Measurements from ENCODE around the gene TAMALIN. TPM values are rescaled to one million over a fixed set of nuclear protein-coding genes. Genes with fewer than 3 reads are reported as not detected.

TAMALIN gene
- total RNA-seq, 1 donor from 2014 or later: 5.1 TPM

DNA sequence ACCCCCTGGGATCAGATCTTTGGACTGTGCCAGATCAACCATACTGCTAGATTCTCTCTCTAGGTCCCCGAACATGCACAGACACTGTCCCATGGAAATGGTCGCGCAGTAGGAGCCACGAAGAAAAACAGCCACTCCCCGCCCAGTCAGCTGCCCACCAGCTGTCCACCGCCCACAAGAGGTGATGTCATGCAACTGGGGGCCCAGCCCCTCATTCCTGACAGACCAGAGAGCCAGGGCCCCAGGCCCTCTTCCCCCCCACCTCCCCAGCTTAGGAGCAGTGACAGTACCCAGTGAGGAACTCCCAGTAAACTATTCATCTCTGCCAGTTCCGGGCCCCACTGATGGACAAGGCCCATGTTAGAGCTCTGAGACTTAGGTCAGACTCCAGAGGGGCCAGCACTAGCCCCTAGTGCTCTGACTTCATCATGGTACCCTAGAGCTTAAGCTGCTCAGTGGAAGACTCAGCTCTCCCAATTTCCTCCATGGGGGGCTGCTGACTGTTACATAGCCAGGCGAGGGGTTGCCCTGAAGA, 3.7 kb upstream of the TAMALIN start:
- Histone ChIP-seq H3K27me3 (ENCODE audit: control insufficient read depth, insufficient read depth, low read length) (peaks cover 22% of the 10 kb centered on the region), H3K36me3 (ENCODE audit: control insufficient read depth, insufficient read depth, low read length) (no peaks in the 10 kb centered on the region), H3K4me3 (ENCODE audit: low read depth, low read length) (no peak overlapping the region)
- TF ChIP-seq, protein P1, sequence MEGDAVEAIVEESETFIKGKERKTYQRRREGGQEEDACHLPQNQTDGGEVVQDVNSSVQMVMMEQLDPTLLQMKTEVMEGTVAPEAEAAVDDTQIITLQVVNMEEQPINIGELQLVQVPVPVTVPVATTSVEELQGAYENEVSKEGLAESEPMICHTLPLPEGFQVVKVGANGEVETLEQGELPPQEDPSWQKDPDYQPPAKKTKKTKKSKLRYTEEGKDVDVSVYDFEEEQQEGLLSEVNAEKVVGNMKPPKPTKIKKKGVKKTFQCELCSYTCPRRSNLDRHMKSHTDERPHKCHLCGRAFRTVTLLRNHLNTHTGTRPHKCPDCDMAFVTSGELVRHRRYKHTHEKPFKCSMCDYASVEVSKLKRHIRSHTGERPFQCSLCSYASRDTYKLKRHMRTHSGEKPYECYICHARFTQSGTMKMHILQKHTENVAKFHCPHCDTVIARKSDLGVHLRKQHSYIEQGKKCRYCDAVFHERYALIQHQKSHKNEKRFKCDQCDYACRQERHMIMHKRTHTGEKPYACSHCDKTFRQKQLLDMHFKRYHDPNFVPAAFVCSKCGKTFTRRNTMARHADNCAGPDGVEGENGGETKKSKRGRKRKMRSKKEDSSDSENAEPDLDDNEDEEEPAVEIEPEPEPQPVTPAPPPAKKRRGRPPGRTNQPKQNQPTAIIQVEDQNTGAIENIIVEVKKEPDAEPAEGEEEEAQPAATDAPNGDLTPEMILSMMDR (IDR thresholded peaks at IDR 0.05; ENCODE audit: insufficient read depth, low read length, poor library complexity, severe bottlenecking): no peak
- DNase-seq (ENCODE audit: low read depth): no peak

DNA sequence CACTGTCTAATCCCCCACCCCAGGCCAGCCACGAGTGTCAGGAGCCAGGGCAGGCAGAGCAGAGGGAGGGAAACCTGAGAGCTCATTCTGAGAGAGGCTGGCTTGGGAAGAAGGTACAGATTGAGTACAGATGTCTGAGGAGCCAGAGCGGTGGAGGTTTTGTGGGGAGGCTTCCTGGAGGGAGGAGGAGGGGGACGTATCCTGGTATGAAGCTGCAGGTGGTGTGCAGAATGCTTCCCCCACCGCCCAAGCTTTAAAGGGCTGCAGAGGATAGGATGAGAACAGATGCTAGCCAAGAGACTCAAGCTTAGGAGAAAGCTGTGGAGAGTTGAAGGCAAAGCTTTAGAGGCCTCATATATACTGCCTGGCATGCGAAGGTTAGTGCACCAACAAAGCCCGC, 3.2 kb upstream of the TAMALIN start:
- Histone ChIP-seq H3K27me3 (ENCODE audit: control insufficient read depth, insufficient read depth, low read length) (peaks cover 22% of the 10 kb centered on the region), H3K4me3 (ENCODE audit: low read depth, low read length) (no peak overlapping the region), H3K36me3 (ENCODE audit: control insufficient read depth, insufficient read depth, low read length) (no peaks in the 10 kb centered on the region)
- no peak for DNase-seq (ENCODE audit: low read depth)
- TF ChIP-seq, protein P1 (IDR thresholded peaks at IDR 0.05; ENCODE audit: insufficient read depth, low read length, poor library complexity, severe bottlenecking): no peak

DNA sequence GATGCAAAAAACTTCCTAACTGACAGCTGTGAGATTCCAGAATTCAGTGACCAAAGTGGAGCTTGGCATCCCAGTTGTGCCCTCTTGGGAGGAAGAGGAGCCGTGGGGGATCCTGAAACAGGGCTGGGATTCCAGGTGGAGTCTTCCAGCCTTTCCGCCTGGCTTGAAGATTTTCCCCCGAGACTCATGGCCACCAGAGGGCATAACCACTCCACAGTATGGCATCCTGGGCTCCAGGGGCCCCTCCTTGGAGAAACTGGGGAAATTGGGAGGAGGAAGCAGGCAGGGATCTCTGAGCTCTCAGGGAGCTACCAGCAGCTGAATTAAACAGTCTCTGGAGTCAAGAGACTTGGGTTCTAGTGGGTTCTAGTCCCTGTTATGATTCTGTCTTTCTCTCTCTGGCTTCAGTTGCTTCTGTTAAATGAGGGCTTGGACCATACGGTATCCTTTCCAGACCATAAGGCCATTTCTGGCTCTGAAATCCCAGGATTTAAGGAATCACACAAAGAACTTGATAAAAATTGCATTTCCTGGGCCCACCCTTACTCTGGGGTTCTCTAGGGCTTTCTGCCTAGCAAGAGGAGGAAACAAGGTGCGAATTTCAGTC, 2.6 kb upstream of the TAMALIN start:
- TF ChIP-seq, protein P1 (IDR thresholded peaks at IDR 0.05; ENCODE audit: insufficient read depth, low read length, poor library complexity, severe bottlenecking): peak; percentile 81
- no peak for DNase-seq (ENCODE audit: low read depth)
- peaks cover 22% of the 10 kb centered on the region for H3K27me3 ChIP-seq (ENCODE audit: control insufficient read depth, insufficient read depth, low read length)
- no peak overlapping the region for H3K4me3 ChIP-seq (ENCODE audit: low read depth, low read length)
- H3K36me3 ChIP-seq (ENCODE audit: control insufficient read depth, insufficient read depth, low read length): no peaks in the 10 kb centered on the region

DNA sequence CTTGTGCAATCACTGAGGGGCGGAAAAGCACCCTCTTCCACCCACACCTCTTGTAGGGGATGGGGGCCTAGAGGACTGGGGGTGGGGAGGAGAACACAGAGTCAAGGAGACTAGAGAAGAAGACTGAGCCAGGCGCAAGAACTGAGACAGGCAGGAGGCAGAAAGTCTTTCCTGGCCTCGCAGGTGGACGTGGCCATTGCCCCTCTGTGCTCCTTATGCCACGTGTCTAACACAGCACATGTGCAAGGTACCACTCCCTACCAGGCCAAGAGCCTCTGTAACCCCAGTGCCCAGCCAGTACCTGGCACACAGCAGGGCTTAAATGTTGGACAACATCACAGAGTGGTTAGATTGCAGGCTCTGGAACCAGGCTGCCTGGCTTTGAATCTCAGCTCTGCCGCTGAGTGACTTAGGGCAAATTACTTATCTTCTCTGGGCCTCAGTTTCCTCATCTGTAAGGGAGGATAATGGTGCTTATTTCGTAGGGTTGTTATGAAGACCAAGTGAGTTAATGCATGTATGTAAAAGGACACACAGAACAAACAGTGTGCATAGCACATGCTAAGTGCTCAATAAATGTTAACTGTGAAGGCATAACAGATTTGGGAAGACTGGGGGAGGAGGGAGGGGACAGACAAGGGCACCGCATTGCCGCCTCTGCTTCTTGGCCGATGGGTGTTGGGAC, 1.4 kb upstream of the TAMALIN start:
- no peaks in the 10 kb centered on the region for H3K36me3 ChIP-seq (ENCODE audit: control insufficient read depth, insufficient read depth, low read length)
- peaks cover 22% of the 10 kb centered on the region for H3K27me3 ChIP-seq (ENCODE audit: control insufficient read depth, insufficient read depth, low read length)
- no peak for DNase-seq (ENCODE audit: low read depth)
- no peak overlapping the region for H3K4me3 ChIP-seq (ENCODE audit: low read depth, low read length)
- TF ChIP-seq, protein P1 (IDR thresholded peaks at IDR 0.05; ENCODE audit: insufficient read depth, low read length, poor library complexity, severe bottlenecking): no peak

DNA sequence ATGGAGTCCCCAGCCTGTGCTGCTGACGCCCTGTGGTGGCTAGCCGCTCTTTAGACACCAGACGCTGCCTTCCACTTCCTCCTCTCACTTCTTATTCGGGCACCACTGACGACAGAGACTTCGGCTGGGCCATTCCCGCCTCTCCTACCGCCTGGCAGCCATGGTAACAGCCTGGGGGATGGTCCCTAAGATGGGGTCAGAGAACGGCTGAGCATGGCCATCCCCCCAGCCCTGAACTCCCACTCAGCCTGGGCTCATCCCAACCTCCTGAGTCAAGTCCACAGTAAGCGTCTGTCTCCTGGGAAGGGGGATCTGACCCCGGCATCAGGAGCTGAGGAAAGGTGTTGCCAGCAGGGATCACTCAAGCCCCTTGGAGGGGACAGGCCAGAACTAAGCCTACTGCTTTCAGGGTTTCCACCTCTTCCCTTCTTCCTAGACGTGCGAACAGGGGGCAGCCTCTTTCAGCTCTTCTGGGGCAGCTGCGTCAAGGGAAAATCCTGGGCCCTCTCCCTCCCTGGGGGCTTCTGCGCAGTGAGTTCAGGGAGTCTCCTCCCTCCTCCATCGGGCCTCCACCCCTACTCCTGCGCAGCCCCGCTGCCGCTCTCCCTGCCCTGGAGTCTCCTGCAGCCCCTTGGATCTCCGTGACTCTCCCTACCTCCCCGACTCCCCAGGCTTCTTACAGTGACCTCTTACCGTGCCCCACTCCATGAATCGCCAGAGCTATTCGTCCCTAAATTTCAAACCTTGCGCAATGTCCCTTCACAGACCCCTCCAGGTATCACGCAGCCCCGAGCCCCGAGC, 643 bp upstream of the TAMALIN start:
- no peak for DNase-seq (ENCODE audit: low read depth)

More for the DNA sequence above, 643 bp upstream of the TAMALIN start:
- no peaks in the 10 kb centered on the region for H3K36me3 ChIP-seq (ENCODE audit: control insufficient read depth, insufficient read depth, low read length)
- TF ChIP-seq, protein P1 (IDR thresholded peaks at IDR 0.05; ENCODE audit: insufficient read depth, low read length, poor library complexity, severe bottlenecking): no peak
- H3K27me3 ChIP-seq (ENCODE audit: control insufficient read depth, insufficient read depth, low read length): peaks cover 22% of the 10 kb centered on the region
- H3K4me3 ChIP-seq (ENCODE audit: low read depth, low read length): peak overlapping the region; percentile 19
